Stimulated activated CD4-positive, alpha-beta T cell treated with anti-CD3 and anti-CD28 coated beads, Interleukin-15, amount 100 ng/mL, for 24 hours (primary cell): Measurements from ENCODE around the gene DIP2C.
"Not testable (repeated sequence)": the region's sequence is repeated elsewhere in the genome, so short reads cannot be mapped to it uniquely, and the experiment has no call there.

Experiments
- DNase-seq: peaks from one replicate; pipeline ENCODE4 v3.0.0-alpha.2; 2020

The DIP2C gene

DNA sequence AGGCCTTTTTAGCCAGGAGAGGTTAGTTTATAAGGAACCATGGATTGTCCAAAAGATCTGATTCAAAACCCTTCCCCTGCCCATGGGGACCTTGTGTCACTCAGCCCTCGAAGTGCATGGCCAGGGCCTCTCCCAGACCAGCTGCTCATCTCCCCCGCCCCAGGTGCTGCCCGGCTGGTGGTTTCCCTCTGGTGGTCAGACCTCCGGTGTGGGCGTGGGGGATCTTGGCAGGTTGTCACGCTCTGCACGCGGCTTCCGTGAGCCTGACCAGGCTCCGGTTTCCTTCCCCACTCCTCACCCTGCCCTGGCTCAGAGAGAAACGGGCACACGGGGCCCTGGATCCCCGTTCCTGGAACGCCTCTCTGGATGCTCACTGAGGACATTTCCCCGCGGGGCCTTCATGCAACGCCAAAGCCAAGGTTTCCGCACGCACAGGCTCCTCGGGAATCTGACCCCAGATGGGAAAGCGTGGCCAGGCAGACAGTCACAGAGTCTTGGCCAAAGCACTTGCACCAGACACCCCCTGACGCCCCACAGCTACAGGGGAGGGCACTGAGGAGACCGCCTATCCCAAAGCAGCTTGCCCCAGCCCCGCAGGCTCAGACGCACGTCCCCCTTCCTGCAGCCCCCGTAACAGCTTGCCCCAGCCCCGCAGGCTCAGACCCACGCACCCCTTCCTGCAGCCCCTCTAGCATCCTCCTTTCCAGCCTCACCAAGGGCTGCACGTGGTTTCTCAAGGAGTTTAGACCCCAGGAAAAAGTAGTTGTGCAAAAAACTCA lies 7.8 kb upstream of the DIP2C start:
- no peak for DNase-seq

DNA sequence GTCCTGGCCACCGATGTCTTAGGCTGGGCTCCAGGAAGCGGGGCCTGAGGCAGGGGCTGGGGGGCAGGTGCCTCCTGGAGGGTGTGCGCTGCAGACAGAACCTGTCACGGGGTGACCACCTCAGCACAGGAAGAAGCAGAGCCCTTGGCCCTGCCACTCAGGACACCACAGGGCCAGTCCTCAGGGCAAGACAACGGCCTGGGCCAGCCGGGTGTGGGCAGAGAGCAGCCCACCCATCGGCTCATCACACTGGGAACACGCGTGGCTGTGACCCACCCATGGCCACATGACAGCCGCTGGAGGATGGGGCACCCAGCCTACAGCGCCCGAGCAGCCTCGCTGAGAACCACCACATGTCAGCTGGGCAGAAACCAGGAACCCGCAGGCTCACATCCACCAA lies 5.9 kb upstream of the DIP2C start:
- DNase-seq, result no peak

DNA sequence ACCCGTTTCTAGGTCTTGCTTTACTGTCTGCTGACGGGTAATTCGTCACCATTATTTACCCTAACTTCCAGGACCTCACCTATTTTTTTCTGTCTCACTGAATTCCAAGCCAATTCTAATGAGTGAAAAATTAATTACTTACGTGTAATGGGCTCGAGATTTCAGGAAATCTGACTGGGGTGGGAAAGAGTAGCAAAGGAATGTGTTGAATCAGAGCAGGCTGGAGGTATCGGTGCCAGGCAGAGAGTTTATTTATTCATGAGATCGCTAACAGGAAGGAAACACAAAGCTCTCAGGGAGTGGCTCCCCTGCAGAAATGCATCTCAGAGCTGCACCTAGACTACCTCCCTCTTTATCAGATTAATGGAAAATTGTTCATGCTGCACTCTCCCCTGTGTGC lies 4.0 kb upstream of the DIP2C start:
- no peak for DNase-seq

DNA sequence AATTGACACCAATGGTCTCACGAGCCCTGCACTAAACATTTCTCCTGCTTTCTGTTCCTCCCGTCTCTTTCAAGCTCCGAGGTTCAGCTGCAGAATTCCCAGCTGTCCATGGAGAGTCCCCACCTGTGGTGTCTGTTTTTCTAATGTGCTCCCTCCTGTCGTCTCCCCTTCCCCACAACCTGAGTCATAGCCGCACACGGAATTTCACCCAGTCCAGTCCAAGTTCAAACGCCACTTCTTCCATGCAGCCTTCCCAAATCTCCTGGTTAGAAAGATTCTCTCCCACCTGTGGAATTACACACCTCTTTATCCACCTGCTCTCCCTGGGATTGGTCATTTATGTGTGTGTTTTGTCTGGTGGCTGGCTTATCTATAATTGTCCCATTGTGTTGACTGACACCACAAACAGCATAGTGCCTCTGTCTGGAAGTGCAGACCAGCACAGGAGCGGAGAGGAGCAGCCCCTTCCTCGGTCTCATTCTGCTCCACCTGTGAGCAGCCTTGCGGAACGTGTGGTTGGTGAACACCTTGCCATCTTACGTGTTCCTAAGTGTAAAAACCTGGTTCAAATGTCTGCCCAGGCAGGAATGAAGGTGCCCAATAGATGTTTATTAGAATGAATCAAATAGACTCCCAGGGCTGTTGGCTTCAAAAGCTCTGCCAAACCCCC lies 3.3 kb upstream of the DIP2C start:
- DNase-seq, result no peak

DNA sequence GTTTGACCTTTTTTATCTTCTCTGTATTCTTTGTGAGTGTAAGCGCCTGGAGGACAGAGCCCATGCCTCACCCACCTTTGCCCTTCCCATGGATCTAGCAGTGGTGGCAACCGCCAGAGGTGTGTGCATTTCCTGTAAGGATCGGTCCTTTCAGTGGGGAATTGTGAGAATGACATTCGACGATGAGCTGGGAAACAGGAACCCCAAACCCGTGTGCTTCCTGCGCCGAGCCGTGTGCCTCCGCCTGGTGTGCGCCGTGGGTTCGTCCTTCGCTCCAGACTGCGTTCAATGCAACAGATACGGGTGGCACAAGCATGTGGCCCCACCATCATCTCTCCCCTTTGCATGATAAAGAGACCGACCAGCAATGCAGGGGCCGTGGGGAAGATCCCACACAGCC lies 1.7 kb upstream of the DIP2C start:
- no peak for DNase-seq

DNA sequence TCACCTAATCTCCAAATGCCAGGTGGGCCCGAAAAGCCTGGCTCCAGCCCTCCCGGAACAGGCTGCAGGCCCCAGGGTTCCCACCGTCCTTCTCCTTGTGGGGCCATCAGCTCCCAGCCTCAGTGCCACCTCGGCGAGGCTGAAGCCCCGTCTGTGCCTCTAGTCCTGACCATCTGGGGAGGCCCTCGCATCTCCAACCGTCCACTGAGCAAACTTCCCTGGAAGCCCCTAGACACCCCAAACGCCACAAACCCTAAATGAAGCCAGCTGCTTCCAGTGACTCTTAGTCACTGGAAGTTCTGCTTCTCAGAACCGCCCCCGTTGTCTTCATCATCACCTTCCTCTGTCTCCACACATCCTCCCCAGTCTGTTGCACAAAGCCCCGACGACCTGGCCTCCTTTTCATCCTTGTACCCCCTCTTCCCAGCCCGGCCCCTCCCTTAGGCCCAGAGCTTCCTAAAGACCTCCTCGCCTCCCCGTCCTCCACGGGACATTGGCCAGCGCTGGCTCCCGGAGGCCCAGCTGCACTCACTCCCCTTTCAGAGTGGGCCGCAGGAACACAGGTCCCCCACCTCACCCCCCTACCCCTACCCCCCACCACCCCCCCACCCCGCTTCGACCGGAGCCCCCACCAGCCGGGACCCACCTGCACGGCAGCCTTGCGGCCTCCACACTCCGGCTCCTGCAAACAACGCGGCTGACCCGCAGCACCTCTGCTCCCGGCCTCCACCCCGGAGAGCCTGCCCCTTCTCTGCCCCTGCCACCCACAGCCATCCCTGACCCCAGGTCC lies 1.1 kb upstream of the DIP2C start:
- peak; percentile 19 for DNase-seq

DNA sequence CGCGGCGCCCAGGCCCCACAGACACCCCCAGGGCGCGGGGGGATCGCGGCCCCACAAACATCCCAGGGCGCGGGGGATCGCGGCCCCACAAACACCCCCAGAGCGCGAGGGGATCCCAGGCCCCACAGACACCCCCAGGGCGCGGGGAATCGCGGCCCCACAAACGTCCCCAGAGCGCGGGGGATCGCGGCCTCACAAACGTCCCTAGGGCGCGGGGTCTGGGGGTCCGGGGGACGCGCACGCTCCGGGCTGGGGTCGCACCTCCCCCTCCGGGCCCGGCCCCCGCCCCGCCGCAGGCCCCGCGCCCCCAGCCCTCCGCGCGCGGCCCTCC lies 382 bp downstream of the DIP2C start:
- DNase-seq, result no peak

DNA sequence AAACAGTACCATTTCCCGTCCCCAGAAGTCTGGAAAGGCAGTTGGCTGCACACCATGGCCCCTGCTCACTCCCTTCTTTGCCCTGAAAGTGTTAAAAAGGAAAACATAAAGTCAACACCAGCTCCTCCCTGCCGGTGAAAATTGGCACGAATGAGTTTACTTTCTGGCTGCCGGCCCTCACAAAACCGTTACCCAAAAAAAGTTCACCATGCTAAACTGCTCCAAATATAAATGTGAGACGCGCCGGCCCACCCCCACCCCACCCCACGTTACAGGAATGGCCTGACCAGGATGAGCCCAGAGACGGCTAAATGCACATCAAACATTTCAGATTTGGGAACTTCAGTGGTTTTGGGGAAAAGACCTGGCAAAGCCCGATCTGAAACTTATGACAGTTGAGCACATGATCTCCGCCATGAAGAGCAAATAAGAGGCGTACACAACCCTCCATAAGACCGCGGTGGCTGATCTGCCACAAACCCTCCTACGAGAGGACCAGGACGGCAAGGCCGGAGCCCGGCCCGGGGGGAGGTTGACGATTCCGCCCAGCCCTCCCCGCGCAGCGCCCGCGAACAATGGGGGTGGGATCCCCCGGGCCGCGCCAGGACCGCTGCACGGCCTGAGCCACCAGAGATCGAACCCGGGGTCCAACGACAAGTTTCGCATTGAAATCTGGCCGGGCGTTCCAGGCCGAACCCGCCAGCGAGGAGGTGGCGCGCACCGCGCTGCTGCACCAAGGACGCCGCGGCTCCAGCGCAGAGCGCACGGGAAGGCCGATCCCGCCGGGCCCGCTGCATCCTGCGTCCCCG lies 952 bp downstream of the DIP2C start:
- DNase-seq, result no peak

DNA sequence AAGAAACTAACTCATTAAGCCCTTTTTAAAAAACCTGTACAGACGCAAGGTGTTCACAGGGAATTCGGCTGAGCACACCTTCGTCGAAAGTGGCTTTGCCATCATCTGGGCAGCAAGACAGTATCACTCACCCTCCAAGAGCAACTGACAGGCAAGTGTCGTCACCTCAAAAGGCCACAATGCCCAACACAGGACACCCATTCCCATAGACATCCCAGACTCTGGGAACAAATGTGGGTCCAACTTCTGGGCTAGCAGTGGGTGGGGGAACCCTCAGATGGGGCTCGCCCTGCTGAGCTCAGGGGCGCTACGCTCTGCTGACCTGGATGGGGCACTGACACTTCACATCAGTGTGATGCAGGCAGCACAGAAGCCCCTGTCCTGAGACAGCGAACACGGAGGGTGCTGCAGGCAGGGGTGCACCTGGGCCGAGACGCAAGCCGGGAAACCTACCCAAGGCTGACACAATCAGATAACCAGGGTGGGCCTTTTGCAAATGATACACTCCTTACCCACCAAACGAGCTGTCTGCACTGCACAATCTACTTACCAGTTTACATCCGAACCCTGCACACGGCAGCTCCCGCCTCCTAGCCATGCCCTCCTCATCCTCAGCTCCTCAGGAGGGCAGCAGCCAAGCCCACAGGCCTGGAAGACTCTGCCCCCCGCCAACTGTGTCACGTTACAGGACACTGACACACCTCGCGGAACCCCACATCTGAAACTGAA lies 1.7 kb downstream of the DIP2C start:
- DNase-seq, result no peak

DNA sequence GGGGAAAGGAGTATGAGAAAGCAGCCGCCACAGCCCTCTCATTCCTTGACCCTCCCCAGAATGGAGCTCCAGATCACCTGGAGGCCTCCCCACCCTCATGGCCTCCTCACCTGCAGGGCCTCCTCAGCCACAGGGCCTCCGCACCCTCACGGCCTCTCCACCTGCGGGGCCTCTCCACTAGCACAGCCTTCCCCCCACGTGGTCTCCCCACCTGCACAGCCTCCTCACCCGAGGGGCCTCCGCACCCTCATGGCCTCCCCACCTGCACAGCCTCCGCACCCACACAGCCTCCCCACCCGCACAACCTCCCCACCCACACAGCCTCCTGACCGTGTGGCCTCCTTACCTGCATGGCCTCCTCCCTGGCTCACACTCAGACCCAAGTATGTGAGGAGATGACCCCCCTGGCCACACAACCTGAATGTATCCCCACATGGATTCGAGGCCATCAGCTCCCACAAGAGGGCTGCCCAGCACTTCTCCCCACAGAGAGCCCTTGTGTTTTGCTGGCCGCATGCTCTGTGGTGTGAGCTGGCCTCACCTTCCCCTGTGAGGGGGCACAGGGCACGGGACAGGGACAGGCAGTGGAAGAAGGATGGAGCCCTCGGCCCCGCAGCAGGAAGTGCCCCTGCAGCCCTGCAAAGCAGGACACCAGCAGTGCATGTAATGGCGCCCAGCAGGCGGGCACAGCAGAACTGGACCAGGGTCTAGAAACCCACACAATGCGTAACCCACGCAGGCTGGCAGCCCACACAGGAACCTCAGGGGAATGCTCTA lies 3.1 kb downstream of the DIP2C start:
- DNase-seq, result no peak

DNA sequence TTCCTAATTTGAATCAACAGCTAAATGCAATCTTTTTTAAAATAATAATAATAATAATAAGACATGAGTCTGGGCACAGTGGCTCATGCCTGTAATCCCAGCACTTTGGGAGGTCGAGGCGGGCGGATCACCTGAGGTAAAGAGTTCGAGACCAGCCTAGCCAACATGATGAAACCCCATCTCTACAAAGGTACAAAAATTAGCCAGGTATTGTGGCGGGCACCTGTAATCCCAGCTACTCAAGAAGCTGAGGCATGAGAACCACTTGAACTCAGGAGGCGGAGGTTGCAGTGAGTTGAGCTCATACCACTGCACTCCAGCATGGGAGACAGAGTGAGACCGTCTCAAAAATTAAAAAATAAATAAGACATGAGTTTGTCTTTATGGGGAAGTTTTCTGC lies 3.9 kb downstream of the DIP2C start:
- no peak for DNase-seq

DNA sequence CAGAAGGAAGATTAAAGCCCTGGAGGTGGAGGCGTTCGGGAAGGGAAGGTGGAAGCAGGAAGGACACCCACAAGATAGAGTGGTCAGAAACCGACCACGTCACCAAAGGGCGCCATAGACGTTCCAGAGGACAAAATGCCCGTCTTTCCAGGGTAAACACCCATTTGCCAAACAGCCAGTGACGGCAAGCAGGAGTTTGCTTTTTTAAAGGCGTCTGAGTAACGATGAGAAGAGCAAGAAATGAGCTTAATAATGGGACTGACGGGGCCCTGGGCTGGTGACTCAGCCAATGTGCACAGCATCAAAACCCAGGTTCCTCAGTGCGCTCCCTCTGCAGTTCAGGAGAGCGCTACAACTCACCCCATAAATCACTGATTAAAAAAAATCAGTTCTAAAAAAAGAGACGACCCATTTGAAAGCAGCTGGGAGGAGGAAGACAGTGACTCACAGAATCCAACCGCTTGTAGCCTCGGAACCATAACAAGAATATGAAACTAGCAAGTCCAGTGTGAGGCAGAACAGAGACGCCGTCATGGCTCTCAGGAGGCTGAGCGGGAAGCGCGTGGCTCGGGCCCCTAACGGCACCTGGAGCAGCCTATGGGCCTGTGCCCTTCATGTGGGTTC lies 5.9 kb downstream of the DIP2C start:
- no peak for DNase-seq

DNA sequence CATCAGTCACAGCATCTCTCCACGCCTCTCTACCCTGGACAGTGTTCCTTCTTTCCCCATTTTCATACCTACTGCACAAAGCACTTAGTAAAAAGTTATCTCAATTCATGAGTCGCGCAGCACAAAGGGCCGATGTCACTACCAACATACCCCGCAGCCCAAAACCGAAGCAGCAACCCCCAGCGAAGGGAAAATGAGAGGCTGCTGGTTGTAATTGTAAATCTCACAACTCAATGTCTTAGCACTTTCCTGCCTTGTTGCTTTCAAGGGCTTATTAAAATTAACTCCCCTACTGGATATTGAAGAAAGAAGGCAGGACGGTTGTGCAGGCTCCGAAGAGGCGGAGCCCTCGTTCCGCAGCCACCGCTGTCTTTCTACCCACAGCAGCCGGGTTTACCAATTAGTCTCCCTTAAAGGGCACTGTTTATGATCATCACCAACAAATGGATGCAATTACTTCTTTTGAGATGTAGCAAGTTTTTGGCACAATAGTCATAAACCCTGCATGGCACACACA lies 6.5 kb downstream of the DIP2C start:
- DNase-seq, result no peak

DNA sequence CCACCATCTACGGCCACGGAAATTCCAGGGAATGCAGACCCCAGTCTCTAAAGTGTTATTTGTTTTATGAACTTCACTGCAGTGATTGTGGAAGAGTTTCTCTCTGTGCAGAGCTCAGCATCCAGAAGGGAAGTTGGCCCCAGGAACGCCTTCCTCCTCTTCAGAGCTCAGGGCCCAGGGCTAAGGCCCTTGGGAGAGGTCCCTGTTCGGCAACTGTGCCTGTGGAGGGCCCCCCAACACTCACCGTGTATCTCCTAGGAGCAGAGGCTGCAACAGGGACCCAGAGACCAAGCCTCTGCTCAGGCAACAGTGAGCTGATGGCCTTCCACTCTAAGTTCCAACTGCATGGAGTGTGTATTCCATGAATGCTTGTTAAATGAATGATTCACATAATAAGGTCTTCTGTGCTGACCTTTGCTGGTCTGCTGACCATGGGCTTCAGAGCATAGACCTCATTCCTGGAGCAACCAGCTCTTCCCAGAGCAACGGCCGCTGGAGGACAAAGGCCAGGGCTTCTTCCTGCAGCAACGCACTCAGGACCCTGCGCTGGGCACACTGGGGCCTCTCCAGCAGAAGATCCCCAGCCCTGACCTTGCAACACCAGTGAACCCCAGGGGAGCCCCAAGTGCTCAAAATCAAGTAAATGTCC lies 7.7 kb downstream of the DIP2C start:
- DNase-seq, result no peak

DNA sequence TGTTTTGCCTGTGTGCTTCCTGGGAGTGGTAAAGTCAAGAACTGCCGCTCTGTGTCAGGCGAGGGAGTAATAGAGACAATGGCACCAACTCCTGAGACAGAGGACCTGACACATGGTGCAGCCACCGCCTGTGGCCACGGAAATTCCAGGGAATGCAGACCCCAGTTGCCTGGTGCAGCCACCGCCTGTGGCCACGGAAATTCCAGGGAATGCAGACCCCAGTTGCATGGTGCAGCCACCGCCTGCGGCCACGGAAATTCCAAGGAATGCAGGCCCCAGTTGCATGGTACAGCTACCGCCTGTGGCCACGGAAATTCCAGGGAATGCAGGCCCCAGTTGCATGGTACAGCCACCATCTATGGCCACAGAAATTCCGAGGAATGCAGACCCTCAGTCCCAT lies 8.7 kb downstream of the DIP2C start:
- no peak for DNase-seq

DNA sequence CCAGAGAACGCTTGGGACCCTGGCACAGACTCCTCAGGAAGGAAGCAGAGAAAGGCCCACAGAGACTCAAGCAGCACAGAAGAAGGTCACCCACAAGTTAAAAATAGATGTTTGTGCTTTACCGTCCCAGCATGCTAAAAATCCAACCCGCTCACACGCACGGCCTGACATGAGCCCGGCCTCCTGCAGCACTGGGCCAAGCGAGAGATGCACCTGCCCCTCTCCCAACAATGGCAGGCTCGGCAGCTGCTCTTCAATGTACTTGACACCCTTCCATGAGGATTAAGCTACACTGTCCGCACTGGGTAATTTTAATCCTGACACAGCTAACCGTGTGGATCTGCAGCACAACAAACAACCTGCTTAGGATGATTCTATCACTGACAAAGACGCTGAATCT lies 9.3 kb downstream of the DIP2C start:
- no peak for DNase-seq

DNA sequence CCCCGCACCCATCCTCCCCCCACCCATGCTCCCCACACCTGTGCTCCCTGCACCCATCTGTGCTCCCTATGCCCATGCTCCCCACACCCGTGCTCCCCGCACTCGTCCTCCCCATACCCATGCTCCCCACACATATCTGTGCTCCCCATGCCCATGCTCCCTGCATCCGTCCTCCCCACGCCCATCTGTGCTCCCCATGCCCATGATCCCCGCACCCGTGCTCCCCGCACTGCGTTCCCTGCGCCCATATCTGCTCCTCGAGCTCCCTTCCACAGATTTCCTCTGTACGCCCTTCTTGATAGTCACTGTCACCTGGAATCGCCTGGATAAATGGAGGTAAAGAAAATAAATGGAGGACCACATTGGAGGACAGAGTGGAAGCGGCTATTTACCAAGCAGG lies 9.9 kb downstream of the DIP2C start:
- DNase-seq, result no peak

DNA sequence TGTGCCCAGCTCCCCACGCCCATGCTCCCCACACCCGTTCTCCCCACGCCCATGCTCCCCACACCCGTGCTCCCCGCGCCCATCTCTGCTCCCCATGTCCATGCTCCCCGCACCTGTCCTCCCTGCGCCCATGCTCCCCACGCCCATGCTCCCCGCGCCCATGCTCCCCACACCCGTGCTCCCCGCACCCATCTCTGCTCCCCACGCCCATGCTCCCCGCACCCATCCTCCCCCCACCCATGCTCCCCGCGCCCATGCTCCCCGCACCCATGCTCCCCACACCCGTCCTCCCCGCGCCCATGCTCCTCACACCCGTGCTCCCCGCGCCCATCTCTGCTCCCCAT lies 10.8 kb downstream of the DIP2C start:
- DNase-seq, result not testable (repeated sequence)

DNA sequence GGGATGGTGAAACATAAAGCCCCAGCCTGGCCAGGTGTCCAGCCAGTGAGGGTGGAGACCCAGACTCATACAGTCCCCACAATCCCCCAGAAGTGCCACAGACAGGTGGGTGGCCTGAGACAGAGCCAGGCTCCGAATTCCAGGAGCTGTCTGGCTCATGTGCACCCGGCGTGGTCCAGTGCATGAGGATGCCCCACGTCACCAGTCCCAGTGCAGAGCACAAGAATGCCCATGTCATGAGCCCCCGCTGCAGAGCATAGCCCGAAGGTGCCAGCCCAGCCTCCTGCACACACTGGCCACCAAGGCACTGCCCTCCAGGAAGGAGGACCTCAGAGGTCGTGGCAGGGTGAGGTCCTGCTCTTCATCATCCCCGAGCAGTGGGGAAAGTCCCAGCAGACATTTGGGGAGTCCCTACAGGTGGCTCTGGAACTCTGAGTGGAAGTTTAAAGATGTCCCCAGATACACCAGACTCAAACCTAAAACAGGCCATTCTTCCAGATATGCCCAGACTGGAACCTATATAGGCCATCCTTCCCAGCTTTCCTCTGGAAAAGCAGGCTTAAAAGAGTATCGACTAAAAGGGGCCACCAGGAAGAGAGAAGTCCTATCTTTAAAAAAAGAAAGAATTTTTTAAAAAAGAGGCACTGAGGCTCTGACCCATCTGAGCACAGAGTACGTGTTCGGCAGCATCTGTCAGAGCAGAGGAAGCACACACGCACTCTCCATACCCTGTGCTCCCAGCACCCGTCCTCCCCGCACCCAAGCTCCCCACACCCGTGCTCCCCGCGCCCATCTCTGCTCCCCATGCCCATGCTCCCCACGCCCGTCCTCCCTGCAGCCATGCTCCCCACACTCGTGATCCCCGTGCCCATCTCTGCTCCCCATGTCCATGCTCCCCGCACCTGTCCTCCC lies 11.5 kb downstream of the DIP2C start:
- no peak for DNase-seq
